Measurements from ENCODE around the gene XDH.

XDH gene

GRCh38 chr2:31401580-31401979 lies 13.0 kb downstream of the XDH start:
- no peak for DNase-seq

GRCh38 chr2:31398881-31399280 lies 15.7 kb downstream of the XDH start:
- DNase-seq, result no peak

- DNase-seq, result no peak
These were observed 17.4 kb downstream of the XDH start for GRCh38 chr2:31397094-31397493.

- no peak for DNase-seq
These were observed 24.2 kb downstream of the XDH start for GRCh38 chr2:31390324-31390723.

- DNase-seq, result no peak
These were observed 25.8 kb downstream of the XDH start for GRCh38 chr2:31388736-31389135.

GRCh38 chr2:31387850-31388249 lies 26.7 kb downstream of the XDH start:
- no peak for DNase-seq

GRCh38 chr2:31386648-31387047 lies 27.9 kb downstream of the XDH start:
- DNase-seq, result no peak

- DNase-seq, result no peak
These were observed 28.4 kb downstream of the XDH start for GRCh38 chr2:31386172-31386571.

- no peak for DNase-seq
These were observed 29.7 kb downstream of the XDH start for GRCh38 chr2:31384771-31385276.

- DNase-seq, result no peak
These were observed 30.2 kb downstream of the XDH start for GRCh38 chr2:31384351-31384750.

GRCh38 chr2:31383471-31384153 lies 30.9 kb downstream of the XDH start:
- no peak for DNase-seq

GRCh38 chr2:31382452-31383120 lies 32.0 kb downstream of the XDH start:
- no peak for DNase-seq

- DNase-seq, result no peak
These were observed 32.9 kb downstream of the XDH start for GRCh38 chr2:31381601-31382000.

- DNase-seq, result no peak
These were observed 34.3 kb downstream of the XDH start for GRCh38 chr2:31380243-31380642.

- no peak for DNase-seq
These were observed 34.8 kb downstream of the XDH start for GRCh38 chr2:31379747-31380146.

- no peak for DNase-seq
These were observed 35.6 kb downstream of the XDH start for GRCh38 chr2:31378791-31379501.

- DNase-seq, result no peak
These were observed 36.2 kb downstream of the XDH start for GRCh38 chr2:31378389-31378788.

- DNase-seq, result no peak
These were observed 41.4 kb downstream of the XDH start for GRCh38 chr2:31373127-31373526.

- DNase-seq, result no peak
These were observed 42.4 kb downstream of the XDH start for GRCh38 chr2:31372097-31372496.

GRCh38 chr2:31371691-31372090 lies 42.9 kb downstream of the XDH start:
- DNase-seq, result no peak

- DNase-seq, result no peak
These were observed 47.8 kb downstream of the XDH start for GRCh38 chr2:31366733-31367132.

GRCh38 chr2:31365834-31366505 lies 48.6 kb downstream of the XDH start:
- DNase-seq, result no peak

GRCh38 chr2:31365348-31365747 lies 49.2 kb downstream of the XDH start:
- DNase-seq, result no peak

Data from CD4-positive, alpha-beta T cell treated with Interleukin-4 for 1 hour (primary cell).